GM12878 (cell line): ENCODE data around the gene C1orf52. TPM values are rescaled to one million over a fixed set of nuclear protein-coding genes. Genes with fewer than 3 reads are reported as not detected.

Experiments used
- ASH2L ChIP-seq: fragments of 300-600, 200-600 bp; sonication (generic); IDR thresholded peaks from 2 replicates; pipeline ENCODE4 v1.6.1; 2017; ENCODE audit warnings: low read depth, mild to moderate bottlenecking, borderline replicate concordance
- ATF7 ChIP-seq: fragments of 450-650 bp; IDR thresholded peaks from 2 replicates; pipeline ENCODE4 v1.6.1; 2016; ENCODE audit warnings: low read depth, mild to moderate bottlenecking
- BACH1 ChIP-seq: fragments of 450-650 bp; IDR thresholded peaks from 2 replicates; pipeline ENCODE4 v1.6.1; 2017; ENCODE audit warnings: mild to moderate bottlenecking, borderline replicate concordance
- BRCA1 ChIP-seq: IDR thresholded peaks from 2 replicates; pipeline ENCODE4 v1.6.1; 2011; ENCODE audit warnings: low read depth, low read length, improper control_type of control experiment
- CBFB ChIP-seq: IDR thresholded peaks from 2 replicates; pipeline ENCODE4 v1.6.1; 2016; ENCODE audit warnings: antibody characterized with exemption, low read depth
- CEBPB ChIP-seq, 2 experiments: fragments of 150-350 bp in 1 of 2; IDR thresholded peaks; 2 replicates each; pipeline ENCODE4 v1.6.1; 2012 to 2014; ENCODE audit warnings: low read depth in 2 of 2, low read length in 2 of 2, borderline replicate concordance in 1 of 2, inconsistent platforms in 1 of 2
- CHD2 ChIP-seq: IDR thresholded peaks from 2 replicates; pipeline ENCODE4 v1.6.1; 2011; ENCODE audit warnings: low read depth, low read length, improper control_type of control experiment, borderline replicate concordance
- EED ChIP-seq: sonication (generic); IDR thresholded peaks from 2 replicates; pipeline ENCODE4 v1.6.1; 2016; ENCODE audit warnings: antibody characterized with exemption, low read depth
- HDAC2 ChIP-seq: fragments of 200-600 bp; sonication (generic); IDR thresholded peaks from 2 replicates; pipeline ENCODE4 v1.6.1; 2017
- IKZF2 ChIP-seq, 2 experiments: fragments of 450-650 bp; IDR thresholded peaks; 2 replicates each; pipeline ENCODE4 v1.6.1; 2017; ENCODE audit warnings: mild to moderate bottlenecking in 2 of 2, moderate library complexity in 2 of 2
- JUNB ChIP-seq: IDR thresholded peaks from 2 replicates; pipeline ENCODE4 v1.6.1; 2016; ENCODE audit warnings: antibody characterized with exemption, mild to moderate bottlenecking
- KDM1A ChIP-seq: fragments of 200-600 bp; sonication (generic); IDR thresholded peaks from 2 replicates; pipeline ENCODE4 v1.6.1; 2016; ENCODE audit warnings: borderline replicate concordance
- LARP7 ChIP-seq: fragments of 450-650 bp; IDR thresholded peaks from 2 replicates; pipeline ENCODE4 v1.6.1; 2017; ENCODE audit warnings: mild to moderate bottlenecking
- MLLT1 ChIP-seq: fragments of 450-650 bp; IDR thresholded peaks from 2 replicates; pipeline ENCODE4 v1.6.1; 2016; ENCODE audit warnings: mild to moderate bottlenecking
- MTA3 ChIP-seq: IDR thresholded peaks from 2 replicates; pipeline ENCODE4 v1.6.1; 2012; ENCODE audit warnings: low read length, inconsistent platforms, borderline replicate concordance
- MXI1 ChIP-seq: fragments of 150-350 bp; IDR thresholded peaks from 2 replicates; pipeline ENCODE4 v1.6.1; 2011; ENCODE audit warnings: low read depth, mild to moderate bottlenecking, inconsistent platforms, low read length, improper control_type of control experiment
- NFYA ChIP-seq: IDR thresholded peaks from 2 replicates; pipeline ENCODE4 v1.6.1; 2011; ENCODE audit warnings: low read depth, mild to moderate bottlenecking, low read length, improper control_type of control experiment, borderline replicate concordance
- NR2F1 ChIP-seq: fragments of 450-650 bp; conservative IDR thresholded peaks from 2 replicates; pipeline ENCODE4 v1.6.1; 2017; ENCODE audit warnings: mild to moderate bottlenecking
- PKNOX1 ChIP-seq: fragments of 450-650 bp; IDR thresholded peaks from 2 replicates; pipeline ENCODE4 v1.6.1; 2016; ENCODE audit warnings: mild to moderate bottlenecking
- POU2F2 ChIP-seq: IDR thresholded peaks from 3 replicates; pipeline ENCODE4 v1.6.1; 2011; ENCODE audit warnings: low read depth, mild to moderate bottlenecking, low read length, borderline replicate concordance
- RB1 ChIP-seq: fragments of 450-650 bp; formaldehyde crosslinking; IDR thresholded peaks from 2 replicates; pipeline ENCODE4 v1.6.1; 2017; ENCODE audit warnings: mild to moderate bottlenecking, borderline replicate concordance
- RCOR1 ChIP-seq: conservative IDR thresholded peaks from 2 replicates; pipeline ENCODE4 v1.6.1; 2012; ENCODE audit warnings: low read depth, low read length, improper control_type of control experiment
- REST ChIP-seq: IDR thresholded peaks from 2 replicates; pipeline ENCODE4 v1.6.1; 2012; ENCODE audit warnings: mild to moderate bottlenecking, low read depth, low read length
- SMAD5 ChIP-seq: IDR thresholded peaks from 2 replicates; pipeline ENCODE4 v1.6.1; 2016; ENCODE audit warnings: antibody characterized with exemption, low read depth
- SRF ChIP-seq, 2 experiments: IDR thresholded peaks; 2 replicates each; pipeline ENCODE4 v1.6.1; 2011; ENCODE audit warnings: low read depth in 2 of 2, low read length in 2 of 2, mild to moderate bottlenecking in 1 of 2, moderate library complexity in 1 of 2
- STAT3 ChIP-seq: IDR thresholded peaks from 2 replicates; pipeline ENCODE4 v1.6.1; 2011; ENCODE audit warnings: low read depth, low read length, improper control_type of control experiment
- TCF3 ChIP-seq: IDR thresholded peaks from 2 replicates; pipeline ENCODE4 v1.6.1; 2012; ENCODE audit warnings: low read depth, mild to moderate bottlenecking, low read length, borderline replicate concordance; ENCODE audit not compliant: insufficient read depth
- WRNIP1 ChIP-seq: IDR thresholded peaks from 2 replicates; pipeline ENCODE4 v1.6.1; 2011; ENCODE audit warnings: low read depth, low read length, improper control_type of control experiment, borderline replicate concordance
- YBX1 ChIP-seq: fragments of 450-650 bp; IDR thresholded peaks from 2 replicates; pipeline ENCODE4 v1.6.1; 2016; ENCODE audit warnings: antibody characterized with exemption
- ZNF24 ChIP-seq: fragments of 450-650 bp; IDR thresholded peaks from 2 replicates; pipeline ENCODE4 v1.6.1; 2017; ENCODE audit warnings: antibody characterized with exemption, mild to moderate bottlenecking
- polyA plus RNA-seq, 11 experiments: library from polyadenylated mRNA; depleted of rRNA in 4 of 11; unstranded in 6 of 11; stranded (reverse) in 5 of 11; fragments of >200 nt; fragmentation: Nextera tagmentation in 4 of 11; fragmentation: Illumina TruSeq in 1 of 11; extraction: Ambion mirVana in 4 of 11; extraction: Trizol in 1 of 11; gene quantifications; 1 replicate in 1 of 11; 2 replicates in 10 of 11; pipeline versions ENCODE4 v1.2.1 to v1.2.3, GENCODE V29; 2011 to 2016; ENCODE audit warnings: inconsistent platforms in 2 of 11, missing spikeins in 2 of 11, low read depth in 1 of 11
- total RNA-seq, 4 experiments: library from RNA; depleted of rRNA in 3 of 4; stranded (reverse); fragments of >200 nt in 3 of 4; fragmentation: Illumina TruSeq in 1 of 4; extraction: Trizol in 1 of 4; gene quantifications; 2 replicates each; pipeline versions ENCODE4 v1.2.1 to v1.2.3, GENCODE V29; 2013 to 2021

Gene C1orf52
- total and polyA plus RNA-seq, 10 of the 15 experiments (the other 5 are each of a cell fraction or from before 2014, with no cell fraction given): 9.4 to 39.5 (median 17.6) TPM

- TF ChIP-seq LARP7 (no peak), TCF3 (no peak), NR2F1 (no peak), BACH1 (no peak), MTA3 (no peak), ZNF24 (no peak), WRNIP1 (no peak), RB1 (no peak), RCOR1 (no peak), ASH2L (no peak), PKNOX1 (peak; percentile 57), IKZF2 (IDR thresholded peaks at IDR 0.05) (peak; percentile 74 to 79), JUNB (peak; percentile 86), HDAC2 (no peak), STAT3 (no peak), CHD2 (no peak), MLLT1 (no peak; the same call in 1 of the 2 replicates), ATF7 (0 out of 2 replicates have a peak, but pooled peaks have one; percentile 26), SMAD5 (no peak), REST (no peak), EED (peak; percentile 81), MXI1 (no peak), SRF (IDR thresholded peaks at IDR 0.05; ENCODE audit: low read depth in 2 of 2, low read length in 2 of 2) (0 out of 4 replicates have a peak, but pooled peaks of 1 of the 2 experiments have one; percentile 19), NFYA (no peak), CBFB (no peak), KDM1A (no peak), BRCA1 (no peak), YBX1 (no peak), CEBPB (IDR thresholded peaks at IDR 0.05; ENCODE audit: borderline replicate concordance in 1 of 2, low read depth in 2 of 2, low read length in 2 of 2) (no peak), POU2F2 (no peak)
Measured at GRCh38 chr1:85278853-85279314, 19.4 kb upstream of the C1orf52 start (continued).
